NCI-H2081 treated with DMSO at 0.1 percent for 48 hours (cell line): ENCODE results near the gene SPEM2.

ENCODE experiments used
- DNase-seq: peaks from one replicate; lab custom pipeline; 2025; lab: John Stamatoyannopoulos, UW

The SPEM2 gene

DNA sequence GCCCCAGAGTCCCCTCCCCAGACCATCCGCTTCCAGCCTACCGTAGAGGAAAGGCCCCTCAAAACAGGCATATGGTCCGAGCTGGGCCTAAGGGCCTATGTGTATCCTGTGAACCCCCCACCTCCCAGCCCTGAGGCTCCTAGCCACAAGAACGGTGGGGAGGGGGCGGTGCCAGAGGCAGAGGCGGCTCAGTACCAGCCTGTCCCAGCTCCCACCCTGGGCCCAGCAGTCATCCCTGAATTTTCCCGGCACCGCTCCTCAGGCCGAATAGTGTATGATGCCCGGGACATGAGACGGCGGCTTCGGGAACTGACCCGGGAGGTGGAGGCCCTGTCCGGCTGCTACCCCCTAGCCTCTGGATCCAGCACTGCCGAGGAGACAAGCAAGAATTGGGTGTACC lies 4.2 kb upstream of the SPEM2 start:
- no peak for DNase-seq

DNA sequence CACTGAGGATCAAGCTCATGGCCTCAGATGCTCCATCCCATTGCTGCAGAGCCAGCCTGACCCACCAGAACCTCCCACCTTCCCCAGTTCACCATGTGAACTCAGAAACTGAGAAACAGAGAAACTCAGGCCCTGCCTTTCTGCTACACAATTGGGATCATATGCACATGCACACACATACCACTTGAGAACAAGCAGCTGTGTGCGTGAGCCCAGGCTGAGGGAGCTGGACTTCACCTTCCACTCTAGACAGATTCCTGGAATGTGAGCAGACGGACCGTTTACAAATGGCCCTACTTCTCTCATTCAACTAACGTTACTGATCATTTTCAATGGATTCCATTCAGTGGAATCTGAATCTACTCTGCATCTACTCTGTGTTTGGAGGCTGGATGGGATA lies 1.7 kb upstream of the SPEM2 start:
- DNase-seq = no peak

DNA sequence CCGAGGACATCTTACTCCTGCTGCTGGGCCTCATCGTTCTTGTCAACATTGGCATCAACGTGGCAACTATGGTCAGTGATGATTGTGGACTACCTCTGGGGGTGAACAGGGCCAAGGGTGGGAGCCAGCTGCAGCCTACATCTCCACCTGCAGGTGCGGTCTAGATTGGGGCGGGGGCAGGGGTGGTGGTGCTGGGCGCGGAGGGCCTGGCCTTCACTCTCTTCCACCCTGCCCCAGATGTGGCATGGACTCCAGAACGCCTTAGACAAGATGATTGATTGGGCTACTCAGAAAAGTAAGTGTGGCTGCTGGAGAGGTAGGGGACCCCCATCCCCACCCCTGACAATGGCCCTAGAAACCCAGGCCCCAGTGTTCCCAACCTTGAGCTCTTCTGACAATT lies 340 bp downstream of the SPEM2 start:
- no peak for DNase-seq

DNA sequence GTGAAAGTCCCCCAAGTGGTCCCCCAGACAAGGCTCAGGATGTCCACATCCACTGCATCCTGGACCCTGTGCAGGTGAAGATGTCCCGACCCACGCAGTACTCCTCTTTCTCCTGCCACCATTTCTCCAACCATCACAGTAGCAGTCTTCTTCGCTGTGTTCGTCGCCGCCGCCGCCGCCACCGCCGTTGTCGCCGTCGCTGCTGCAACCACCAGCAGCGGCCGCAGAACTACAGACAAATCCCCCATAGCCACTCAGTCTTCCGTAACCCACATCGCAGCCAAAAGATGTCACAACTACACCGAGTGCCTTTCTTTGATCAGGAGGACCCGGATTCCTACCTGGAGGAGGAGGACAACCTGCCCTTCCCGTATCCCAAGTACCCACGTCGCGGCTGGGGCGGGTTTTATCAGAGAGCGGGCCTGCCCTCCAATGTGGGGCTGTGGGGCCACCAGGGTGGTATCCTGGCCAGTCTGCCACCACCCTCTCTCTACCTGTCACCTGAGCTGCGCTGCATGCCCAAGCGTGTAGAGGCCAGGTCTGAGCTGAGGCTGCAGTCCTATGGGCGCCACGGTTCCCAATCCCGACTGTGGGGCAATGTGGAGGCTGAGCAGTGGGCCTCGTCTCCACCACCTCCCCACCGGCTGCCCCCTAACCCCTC lies 917 bp downstream of the SPEM2 start:
- no peak for DNase-seq

DNA sequence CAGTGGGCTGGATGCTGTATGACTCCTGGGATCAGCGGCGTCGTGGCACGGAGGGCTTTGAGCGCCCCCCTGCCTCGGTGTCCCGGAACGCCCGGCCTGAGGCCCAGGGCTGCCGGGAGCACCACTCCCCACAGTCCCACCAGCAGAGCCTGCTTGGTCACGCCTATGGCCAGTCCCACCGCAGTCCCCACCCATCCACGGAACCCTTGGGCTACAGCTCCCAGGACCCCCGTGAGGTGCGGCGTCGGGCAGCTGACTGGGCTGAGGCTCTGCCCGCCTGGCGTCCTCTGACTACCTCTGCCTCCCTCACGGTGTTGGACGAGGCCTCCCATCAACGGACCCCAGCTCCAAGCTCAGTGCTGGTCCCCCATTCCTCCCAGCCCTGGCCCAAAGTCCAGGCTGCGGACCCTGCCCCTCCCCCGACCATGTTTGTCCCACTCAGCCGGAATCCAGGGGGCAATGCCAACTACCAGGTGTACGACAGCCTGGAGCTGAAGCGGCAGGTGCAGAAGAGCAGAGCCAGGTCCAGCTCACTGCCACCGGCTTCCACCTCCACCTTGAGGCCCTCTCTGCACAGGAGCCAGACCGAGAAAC lies 1.6 kb downstream of the SPEM2 start:
- no peak for DNase-seq

DNA sequence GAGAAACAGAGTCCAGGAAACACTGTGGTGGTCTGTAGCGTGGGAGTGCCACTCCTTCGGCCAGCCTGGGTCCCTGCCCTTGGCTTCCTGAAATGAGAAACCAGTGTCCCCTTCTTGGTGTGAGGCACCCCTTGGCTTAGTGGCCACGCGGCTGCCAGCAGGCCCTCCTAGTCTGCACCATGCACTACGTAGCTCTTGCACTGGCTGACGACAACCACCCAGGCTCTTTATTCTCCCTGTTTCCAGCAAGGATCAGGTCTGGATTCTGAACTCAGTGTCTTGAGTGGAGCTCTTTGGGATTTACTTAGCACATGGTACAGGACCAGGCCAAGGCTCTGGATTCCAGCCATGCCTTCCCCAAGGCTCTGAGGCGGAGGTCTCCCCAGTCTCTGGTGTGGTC lies 2.1 kb downstream of the SPEM2 start:
- no peak for DNase-seq

DNA sequence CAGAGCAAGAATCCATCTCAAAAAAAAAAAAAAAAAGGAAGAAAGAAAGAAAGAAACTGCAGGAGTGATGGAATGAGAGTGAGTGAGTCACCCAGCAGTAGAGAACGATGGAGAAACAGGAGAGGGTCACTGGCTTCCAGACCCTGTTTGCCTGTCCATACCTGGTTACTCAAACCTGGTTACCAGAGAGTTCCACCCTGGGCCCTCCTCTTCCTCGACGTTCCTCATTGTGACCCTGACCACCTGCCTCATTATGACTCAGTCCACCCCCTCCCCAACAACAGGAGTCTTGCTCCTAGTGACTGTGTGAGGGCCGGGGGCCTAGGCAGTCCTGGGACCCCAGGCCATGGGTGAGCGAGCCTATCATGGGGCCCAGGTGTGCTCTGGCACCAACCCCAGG lies 3.1 kb downstream of the SPEM2 start, which contains the start of gene SPEM3:
Gene SPEM3 (plus strand): TSS at position 301 of the 400 bp plus-strand sequence. CDS start 46 bp downstream, at position 347.
- no peak for DNase-seq

DNA sequence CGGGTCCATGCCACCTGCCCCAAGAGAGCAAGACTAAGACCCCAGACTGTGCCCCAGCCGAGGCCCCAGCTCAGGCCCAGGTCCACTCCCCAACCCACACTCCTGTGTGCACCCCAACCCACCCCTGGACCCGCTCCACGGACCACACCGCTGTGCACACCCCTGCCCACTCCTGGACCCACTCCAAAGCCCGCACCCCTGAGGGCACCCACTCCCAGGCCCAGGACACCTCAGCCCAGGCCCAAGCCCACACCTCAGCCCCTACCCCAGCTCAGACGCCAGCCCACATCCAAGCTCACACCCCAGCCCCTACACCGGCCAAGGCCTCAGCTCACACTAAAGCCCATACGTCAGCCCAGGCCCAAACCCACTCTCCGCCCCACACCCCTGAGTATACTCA lies 4.3 kb downstream of the SPEM2 start:
- no peak for DNase-seq

DNA sequence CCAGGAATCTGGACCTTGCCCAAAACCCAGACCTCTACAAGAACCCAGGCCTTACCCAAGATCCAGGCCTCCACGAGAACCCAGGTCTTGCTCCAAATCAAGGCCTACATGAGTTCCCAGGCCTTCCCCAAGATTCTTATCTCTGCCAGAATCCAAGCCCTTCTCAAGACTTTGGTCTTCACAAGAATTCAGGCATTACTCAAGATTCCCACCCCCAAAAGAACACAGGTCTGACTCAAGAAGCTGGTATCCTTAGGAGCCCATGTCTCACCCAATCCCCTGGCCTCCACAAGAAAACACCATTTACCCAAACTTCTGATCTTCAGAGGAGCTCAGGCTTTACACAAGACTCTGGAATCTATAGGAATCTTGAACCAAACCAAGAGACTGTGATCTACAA lies 5.8 kb downstream of the SPEM2 start:
- DNase-seq = no peak

DNA sequence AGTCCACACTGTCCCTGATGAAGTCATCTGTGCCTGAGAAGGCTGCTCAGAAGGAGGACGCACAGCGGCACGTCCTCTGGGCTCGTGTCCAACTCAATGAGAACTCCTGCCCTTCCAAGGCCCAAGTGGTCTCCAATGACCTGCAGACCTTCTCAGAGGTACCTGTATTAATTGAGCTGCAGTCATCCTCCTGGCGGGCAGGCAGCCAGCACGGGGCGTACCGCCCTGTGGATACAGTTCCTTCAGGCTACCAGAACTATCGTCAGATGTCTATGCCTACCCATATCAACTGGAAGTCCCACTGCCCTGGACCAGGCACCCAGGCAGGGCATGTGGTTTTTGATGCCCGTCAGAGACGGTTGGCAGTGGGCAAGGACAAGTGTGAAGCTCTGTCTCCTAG lies 6.9 kb downstream of the SPEM2 start:
- no peak for DNase-seq

DNA sequence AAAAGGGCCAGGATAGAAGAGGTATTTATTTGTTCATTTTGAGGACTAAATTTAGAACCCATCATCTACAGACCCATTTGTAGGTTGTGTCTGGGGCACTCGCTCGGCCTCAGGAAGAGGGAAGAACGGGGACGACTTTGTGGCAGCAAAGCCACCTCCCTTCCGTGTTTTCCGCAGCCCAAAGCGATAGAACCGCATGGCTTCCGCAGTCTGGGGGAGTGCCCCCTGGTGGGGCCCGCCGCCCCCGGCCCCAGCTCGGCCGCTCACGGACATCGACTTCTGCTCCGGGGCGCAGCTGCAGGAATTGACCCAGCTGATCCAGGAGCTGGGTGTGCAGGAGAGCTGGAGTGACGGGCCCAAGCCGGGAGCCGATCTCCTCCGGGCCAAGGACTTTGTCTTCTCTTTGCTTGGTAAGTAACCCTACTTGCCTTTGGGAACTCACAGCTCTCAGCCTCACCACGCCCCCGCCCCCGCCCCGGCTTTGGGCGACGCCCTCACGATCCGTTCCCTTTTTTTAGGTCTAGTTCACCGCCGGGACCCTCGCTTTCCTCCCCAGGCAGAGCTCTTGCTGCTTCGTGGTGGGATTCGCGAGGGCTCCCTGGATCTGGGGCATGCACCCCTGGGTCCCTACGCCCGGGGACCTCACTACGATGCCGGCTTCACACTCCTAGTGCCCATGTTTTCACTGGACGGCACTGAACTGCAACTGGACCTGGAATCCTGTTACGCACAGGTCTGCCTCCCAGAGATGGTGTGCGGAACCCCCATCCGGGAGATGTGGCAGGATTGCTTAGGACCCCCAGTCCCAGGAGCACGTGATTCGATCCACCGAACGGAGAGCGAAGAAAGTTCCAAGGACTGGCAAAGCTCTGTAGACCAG lies 10.5 kb downstream of the SPEM2 start:
- DNase-seq = no peak

DNA sequence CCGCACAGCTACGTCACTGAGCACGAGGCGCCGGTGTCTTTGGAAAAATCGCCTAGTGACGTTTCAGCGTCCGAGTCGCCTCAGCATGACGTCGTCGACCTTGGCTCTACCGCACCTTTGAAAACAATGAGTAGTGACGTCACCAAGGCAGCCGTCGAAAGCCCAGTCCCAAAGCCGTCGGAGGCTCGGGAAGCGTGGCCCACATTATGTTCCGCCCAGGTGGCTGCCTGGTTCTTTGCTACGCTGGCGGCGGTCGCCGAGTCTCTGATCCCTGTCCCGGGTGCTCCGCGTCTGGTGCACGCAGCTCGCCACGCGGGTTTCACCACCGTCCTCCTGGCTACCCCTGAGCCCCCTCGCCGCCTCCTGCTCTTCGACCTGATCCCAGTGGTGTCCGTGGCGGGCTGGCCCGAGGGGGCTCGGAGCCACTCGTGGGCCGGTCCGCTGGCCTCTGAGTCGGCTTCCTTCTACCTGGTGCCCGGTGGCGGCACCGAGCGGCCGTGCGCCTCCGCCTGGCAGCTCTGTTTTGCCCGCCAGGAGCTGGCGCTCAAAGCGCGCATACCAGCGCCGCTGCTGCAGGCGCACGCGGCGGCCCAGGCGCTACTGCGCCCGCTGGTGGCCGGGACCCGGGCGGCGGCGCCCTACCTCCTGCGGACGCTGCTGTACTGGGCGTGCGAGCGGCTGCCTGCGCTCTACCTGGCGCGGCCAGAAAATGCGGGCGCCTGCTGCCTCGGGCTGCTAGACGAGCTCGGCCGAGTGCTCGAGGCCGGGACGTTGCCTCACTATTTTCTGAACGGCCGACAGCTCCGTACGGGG lies 11.3 kb downstream of the SPEM2 start:
- DNase-seq = no peak

DNA sequence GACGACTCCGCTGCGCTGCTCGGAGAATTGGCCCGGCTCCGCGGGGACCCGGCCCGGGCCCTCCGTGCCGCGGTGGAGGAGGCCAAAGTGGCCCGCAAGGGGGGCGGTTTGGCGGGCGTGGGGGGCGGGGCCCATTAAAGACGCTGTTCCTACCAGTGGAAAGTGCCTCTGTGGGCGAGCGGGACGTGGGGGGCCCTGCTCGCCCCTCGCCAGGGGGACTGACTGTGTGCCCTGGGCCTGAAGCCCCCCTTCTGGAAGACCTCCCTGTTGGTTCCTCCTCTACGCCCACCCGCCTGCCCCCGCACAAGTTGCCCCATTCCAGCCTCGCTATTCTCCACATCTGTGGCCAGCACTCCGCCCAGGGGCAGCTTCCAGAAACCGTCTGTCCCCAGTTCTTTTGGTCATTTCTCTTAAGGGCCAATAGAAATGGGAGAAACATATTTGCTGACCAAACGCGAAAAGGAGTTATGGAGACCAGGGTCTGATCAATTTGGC lies 12.0 kb downstream of the SPEM2 start:
- no peak for DNase-seq

DNA sequence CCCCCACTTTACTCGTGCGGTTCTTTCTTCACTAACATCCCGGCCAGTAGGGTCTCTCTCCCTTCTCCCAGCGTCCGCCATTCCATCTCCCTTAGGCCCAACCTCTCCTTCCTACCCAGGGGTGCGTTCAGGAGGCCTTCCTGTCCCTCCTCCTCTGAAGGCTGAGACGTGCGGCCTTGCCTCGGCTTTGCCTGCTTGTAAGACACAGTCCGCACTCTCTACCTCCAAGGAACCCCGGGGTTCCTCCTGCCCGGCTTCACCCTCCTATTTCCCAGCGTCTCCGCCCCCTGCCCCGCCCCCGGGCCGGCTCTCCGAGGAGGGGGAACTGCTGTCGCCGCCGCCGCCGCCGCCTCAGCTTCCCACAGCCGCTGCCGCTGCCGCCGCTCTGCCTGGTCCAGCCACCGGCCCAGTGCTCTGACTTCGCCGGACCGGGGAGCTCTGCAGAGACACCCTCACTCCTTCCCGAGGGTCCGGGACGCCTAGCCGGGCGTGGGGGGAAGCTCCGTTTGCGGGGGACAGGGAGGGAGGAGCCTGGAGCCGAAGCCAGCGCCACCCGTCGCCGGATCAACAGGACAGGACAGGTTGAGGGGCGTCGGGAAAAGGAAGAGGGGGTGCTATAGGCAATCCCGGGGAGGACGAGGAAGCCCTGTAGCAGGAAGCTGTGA lies 12.7 kb downstream of the SPEM2 start:
- no peak for DNase-seq

DNA sequence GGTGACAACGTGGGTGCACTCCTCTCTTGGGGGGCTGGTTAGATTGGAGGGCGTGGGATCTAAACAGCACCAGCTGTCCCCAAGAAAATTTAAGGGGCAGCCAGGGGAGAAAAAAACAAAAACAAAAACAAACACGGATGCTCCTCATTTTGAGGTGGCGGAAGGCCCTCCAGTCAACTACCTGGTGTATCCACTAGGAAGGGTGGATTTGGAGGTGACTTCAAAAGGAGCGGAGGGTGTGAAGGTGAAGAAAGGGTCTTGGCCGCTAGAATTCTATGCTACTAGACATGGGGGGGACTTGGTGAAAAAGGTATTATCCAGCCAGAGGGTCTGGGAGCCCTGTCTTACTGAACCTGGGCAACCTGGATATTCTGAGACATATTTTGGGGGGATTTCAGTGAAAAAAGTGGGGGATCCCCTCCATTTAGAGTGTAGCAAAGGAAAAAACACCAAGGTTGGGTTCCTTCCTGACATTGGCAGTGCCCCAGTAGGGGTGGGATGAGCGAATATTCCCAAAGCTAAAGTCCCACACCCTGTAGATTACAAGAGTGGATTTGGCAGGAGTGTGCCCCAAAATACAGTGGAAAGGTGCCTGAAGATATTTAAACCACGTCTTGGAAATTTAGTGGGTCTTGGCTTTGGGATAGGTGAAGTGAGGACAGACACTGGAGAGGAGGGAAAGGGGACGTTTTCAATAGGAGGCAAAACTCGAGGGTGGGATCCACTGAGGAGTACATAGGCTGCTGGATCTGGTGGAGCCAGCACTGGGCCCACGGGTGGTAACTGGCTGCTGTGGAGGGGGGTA lies 13.4 kb downstream of the SPEM2 start:
- no peak for DNase-seq

DNA sequence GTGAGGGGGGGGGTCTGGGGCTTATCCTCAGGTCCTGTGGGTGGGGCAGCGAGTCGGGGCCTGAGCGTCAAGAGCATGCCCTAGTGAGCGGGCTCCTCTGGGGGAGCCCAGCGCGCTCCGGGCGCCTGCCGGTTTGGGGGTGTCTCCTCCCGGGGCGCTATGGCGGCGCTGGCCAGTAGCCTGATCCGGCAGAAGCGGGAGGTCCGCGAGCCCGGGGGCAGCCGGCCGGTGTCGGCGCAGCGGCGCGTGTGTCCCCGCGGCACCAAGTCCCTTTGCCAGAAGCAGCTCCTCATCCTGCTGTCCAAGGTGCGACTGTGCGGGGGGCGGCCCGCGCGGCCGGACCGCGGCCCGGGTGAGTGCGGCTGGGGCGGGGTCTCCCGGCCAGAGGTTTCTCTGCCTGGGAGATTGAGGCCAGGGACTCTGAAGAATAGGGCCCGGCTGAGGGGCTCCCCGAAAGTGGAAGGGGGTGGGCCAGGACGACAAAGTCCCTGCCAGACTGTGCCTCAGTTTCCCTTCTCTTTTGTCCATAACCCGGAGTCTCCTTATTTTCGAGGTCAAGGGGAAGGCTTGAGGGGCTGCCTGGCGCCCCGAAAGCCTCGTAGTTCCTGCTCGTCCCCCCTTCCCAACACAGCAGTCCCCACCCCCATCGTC lies 14.2 kb downstream of the SPEM2 start, which contains the start of gene FGF11:
Gene FGF11 (plus strand): TSS at position 51 of the 651 bp plus-strand sequence. CDS start 109 bp downstream, at position 160.
- no peak for DNase-seq

DNA sequence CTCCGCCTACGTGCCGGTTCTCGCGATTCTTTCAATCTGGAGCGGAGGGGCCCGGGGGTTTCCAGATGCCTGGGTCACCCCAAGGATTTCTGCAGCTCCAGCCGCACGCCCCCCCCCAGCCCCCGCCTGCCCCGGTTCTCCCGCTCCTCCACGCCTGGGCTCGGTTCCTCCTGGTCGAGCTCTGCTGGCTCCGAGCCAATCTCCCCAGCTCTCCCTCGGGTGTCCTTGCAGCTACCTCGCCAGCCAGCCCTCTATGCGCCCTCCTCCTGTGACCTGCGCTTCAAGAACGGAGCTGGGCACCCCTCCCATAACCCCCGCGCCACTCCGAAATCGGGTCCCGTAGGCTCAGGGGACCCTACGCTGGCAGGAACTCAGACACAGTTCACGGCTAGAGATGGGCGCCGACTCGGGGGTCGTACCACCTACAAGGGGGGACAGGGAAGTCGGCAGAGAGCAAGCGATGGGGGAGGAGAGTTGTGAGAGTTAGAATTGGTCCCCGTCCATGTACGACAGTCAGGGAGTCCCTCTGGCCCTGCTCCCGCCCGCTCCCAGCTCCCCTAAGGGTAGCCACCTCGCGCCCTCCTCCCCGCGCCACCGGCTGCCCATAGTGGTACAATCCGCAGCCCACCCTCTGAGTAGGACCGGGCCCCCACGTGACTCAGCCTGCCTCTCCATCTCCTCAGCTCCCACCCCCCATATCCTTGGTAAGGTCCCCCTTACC lies 14.9 kb downstream of the SPEM2 start:
- no peak for DNase-seq

DNA sequence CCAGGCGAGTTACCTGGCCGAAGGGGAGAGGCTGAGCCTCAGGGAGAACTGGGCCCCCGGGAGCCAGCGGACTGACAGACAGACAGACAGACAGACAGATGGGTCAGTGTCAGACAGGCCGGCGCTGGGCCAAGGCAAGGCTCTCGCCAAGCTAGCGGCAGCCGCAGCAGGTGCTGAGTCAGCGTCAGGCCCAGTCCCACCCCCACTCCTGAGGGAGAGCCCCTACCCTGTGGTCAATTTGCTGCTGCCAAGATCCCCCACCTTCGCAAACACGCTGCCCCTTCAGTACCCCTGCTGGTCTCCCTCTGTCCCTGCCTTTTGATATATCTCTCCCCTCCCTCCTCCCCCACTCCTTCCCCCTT lies 15.4 kb downstream of the SPEM2 start:
- DNase-seq = no peak

DNA sequence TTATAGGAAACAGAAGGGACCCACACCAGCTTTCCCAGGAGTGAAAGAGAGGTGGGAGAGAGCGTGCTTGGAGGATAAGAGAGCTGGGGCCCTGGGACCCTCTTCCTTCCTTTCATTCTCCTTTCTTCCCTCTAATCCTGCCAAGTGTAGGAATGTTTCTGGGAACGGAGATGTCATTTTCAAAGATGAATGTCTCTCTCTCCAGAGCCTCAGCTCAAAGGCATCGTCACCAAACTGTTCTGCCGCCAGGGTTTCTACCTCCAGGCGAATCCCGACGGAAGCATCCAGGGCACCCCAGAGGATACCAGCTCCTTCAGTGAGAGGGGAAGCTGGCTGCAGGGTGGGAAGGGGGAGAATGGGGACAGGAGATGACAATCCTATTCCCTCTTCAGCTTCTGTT lies 15.8 kb downstream of the SPEM2 start:
- DNase-seq = no peak
